ENCODE data around the gene QRICH2.
"Not testable (repeated sequence)": the region's sequence is repeated elsewhere in the genome, so short reads cannot be mapped to it uniquely, and the experiment has no call there.

The QRICH2 gene

GRCh38 chr17:76256430-76257050 is 51.5 kb downstream of the QRICH2 start:
- not testable (repeated sequence) for H3K9me3 ChIP-seq (ENCODE audit: control insufficient read depth, low read length); H3K4me1 ChIP-seq (ENCODE audit: control insufficient read depth, insufficient read depth, low read length); H3K27ac ChIP-seq (ENCODE audit: insufficient read depth, low read depth, low read length, poor library complexity, severe bottlenecking); H3K4me3 ChIP-seq (ENCODE audit: insufficient read depth, low read depth, low read length); H3K36me3 ChIP-seq (ENCODE audit: control insufficient read depth, insufficient read depth, low read length); H3K27me3 ChIP-seq (ENCODE audit: control insufficient read depth, insufficient read depth, low read length, poor library complexity, severe bottlenecking)
- WGBS, 2 experiments: 94 to 95% methylated on average over 19 of the region's 19 CpGs

GRCh38 chr17:76255801-76256429 is 52.2 kb downstream of the QRICH2 start:
- H3K27ac ChIP-seq (ENCODE audit: insufficient read depth, low read depth, low read length, poor library complexity, severe bottlenecking): no peak overlapping the region
- no peak overlapping the region for H3K4me3 ChIP-seq (ENCODE audit: insufficient read depth, low read depth, low read length)
- H3K27me3 ChIP-seq (ENCODE audit: control insufficient read depth, insufficient read depth, low read length, poor library complexity, severe bottlenecking): no peaks in the 10 kb centered on the region
- no peaks in the 10 kb centered on the region for H3K36me3 ChIP-seq (ENCODE audit: control insufficient read depth, insufficient read depth, low read length)
- H3K9me3 ChIP-seq (ENCODE audit: control insufficient read depth, low read length): no peaks in the 10 kb centered on the region
- peaks cover 4% of the 10 kb centered on the region for H3K4me1 ChIP-seq (ENCODE audit: control insufficient read depth, insufficient read depth, low read length)
- WGBS, 2 experiments: 93 to 94% methylated on average over 6 of the region's 6 CpGs

GRCh38 chr17:76254275-76254674 is 53.8 kb downstream of the QRICH2 start:
- H3K27me3 ChIP-seq (ENCODE audit: control insufficient read depth, insufficient read depth, low read length, poor library complexity, severe bottlenecking): no peaks in the 10 kb centered on the region
- 91 to 94% methylated on average over 5 of the region's 5 CpGs for WGBS, 2 experiments
- no peaks in the 10 kb centered on the region for H3K9me3 ChIP-seq (ENCODE audit: control insufficient read depth, low read length)
- peaks cover 2% of the 10 kb centered on the region for H3K4me1 ChIP-seq (ENCODE audit: control insufficient read depth, insufficient read depth, low read length)
- no peaks in the 10 kb centered on the region for H3K36me3 ChIP-seq (ENCODE audit: control insufficient read depth, insufficient read depth, low read length)
- no peak overlapping the region for H3K4me3 ChIP-seq (ENCODE audit: insufficient read depth, low read depth, low read length)
- no peak overlapping the region for H3K27ac ChIP-seq (ENCODE audit: insufficient read depth, low read depth, low read length, poor library complexity, severe bottlenecking)

- WGBS, 2 experiments: 94 to 95% methylated on average over 7 of the region's 7 CpGs
- Histone ChIP-seq H3K4me3 (ENCODE audit: insufficient read depth, low read depth, low read length) (no peak overlapping the region), H3K27me3 (ENCODE audit: control insufficient read depth, insufficient read depth, low read length, poor library complexity, severe bottlenecking) (no peaks in the 10 kb centered on the region), H3K36me3 (ENCODE audit: control insufficient read depth, insufficient read depth, low read length) (no peaks in the 10 kb centered on the region), H3K9me3 (ENCODE audit: control insufficient read depth, low read length) (no peaks in the 10 kb centered on the region), H3K27ac (ENCODE audit: insufficient read depth, low read depth, low read length, poor library complexity, severe bottlenecking) (no peak overlapping the region), H3K4me1 (ENCODE audit: control insufficient read depth, insufficient read depth, low read length) (no peaks in the 10 kb centered on the region)
Observed at GRCh38 chr17:76253841-76254240, 54.2 kb downstream of the QRICH2 start.

GRCh38 chr17:76252967-76253766 is 54.9 kb downstream of the QRICH2 start:
- 92 to 93% methylated on average over 23 of the region's 23 CpGs for WGBS, 2 experiments
- not testable (repeated sequence) for H3K27ac ChIP-seq (ENCODE audit: insufficient read depth, low read depth, low read length, poor library complexity, severe bottlenecking)

GRCh38 chr17:76252040-76252954 is 55.8 kb downstream of the QRICH2 start:
- no peak overlapping the region for H3K4me3 ChIP-seq (ENCODE audit: insufficient read depth, low read depth, low read length)
- no peaks in the 10 kb centered on the region for H3K27me3 ChIP-seq (ENCODE audit: control insufficient read depth, insufficient read depth, low read length, poor library complexity, severe bottlenecking)
- H3K27ac ChIP-seq (ENCODE audit: insufficient read depth, low read depth, low read length, poor library complexity, severe bottlenecking): no peak overlapping the region
- H3K9me3 ChIP-seq (ENCODE audit: control insufficient read depth, low read length): no peaks in the 10 kb centered on the region
- H3K36me3 ChIP-seq (ENCODE audit: control insufficient read depth, insufficient read depth, low read length): no peaks in the 10 kb centered on the region
- 91 to 92% methylated on average over 11 of the region's 11 CpGs for WGBS, 2 experiments
- no peaks in the 10 kb centered on the region for H3K4me1 ChIP-seq (ENCODE audit: control insufficient read depth, insufficient read depth, low read length)

More at GRCh38 chr17:76252967-76253766, 54.9 kb downstream of the QRICH2 start:
- H3K4me1 ChIP-seq (ENCODE audit: control insufficient read depth, insufficient read depth, low read length); H3K27me3 ChIP-seq (ENCODE audit: control insufficient read depth, insufficient read depth, low read length, poor library complexity, severe bottlenecking); H3K4me3 ChIP-seq (ENCODE audit: insufficient read depth, low read depth, low read length); H3K9me3 ChIP-seq (ENCODE audit: control insufficient read depth, low read length); H3K36me3 ChIP-seq (ENCODE audit: control insufficient read depth, insufficient read depth, low read length): not testable (repeated sequence)

GRCh38 chr17:76251478-76252039 is 56.5 kb downstream of the QRICH2 start:
- Histone ChIP-seq H3K4me1 (ENCODE audit: control insufficient read depth, insufficient read depth, low read length) (no peaks in the 10 kb centered on the region), H3K4me3 (ENCODE audit: insufficient read depth, low read depth, low read length) (no peak overlapping the region), H3K27ac (ENCODE audit: insufficient read depth, low read depth, low read length, poor library complexity, severe bottlenecking) (no peak overlapping the region), H3K9me3 (ENCODE audit: control insufficient read depth, low read length) (no peaks in the 10 kb centered on the region), H3K27me3 (ENCODE audit: control insufficient read depth, insufficient read depth, low read length, poor library complexity, severe bottlenecking) (no peaks in the 10 kb centered on the region), H3K36me3 (ENCODE audit: control insufficient read depth, insufficient read depth, low read length) (no peaks in the 10 kb centered on the region)
- 92 to 93% methylated on average over 8 of the region's 8 CpGs for WGBS, 2 experiments

- WGBS, 2 experiments: 91 to 94% methylated on average over 5 to 6 of the region's 6 CpGs
- no peaks in the 10 kb centered on the region for H3K36me3 ChIP-seq (ENCODE audit: control insufficient read depth, insufficient read depth, low read length)
- H3K9me3 ChIP-seq (ENCODE audit: control insufficient read depth, low read length): no peaks in the 10 kb centered on the region
- H3K4me3 ChIP-seq (ENCODE audit: insufficient read depth, low read depth, low read length): no peak overlapping the region
- H3K4me1 ChIP-seq (ENCODE audit: control insufficient read depth, insufficient read depth, low read length): peaks cover 4% of the 10 kb centered on the region
- no peak overlapping the region for H3K27ac ChIP-seq (ENCODE audit: insufficient read depth, low read depth, low read length, poor library complexity, severe bottlenecking)
- no peaks in the 10 kb centered on the region for H3K27me3 ChIP-seq (ENCODE audit: control insufficient read depth, insufficient read depth, low read length, poor library complexity, severe bottlenecking)
Observed at GRCh38 chr17:76250141-76250540, 57.9 kb downstream of the QRICH2 start.

- H3K4me3 ChIP-seq (ENCODE audit: insufficient read depth, low read depth, low read length): no peak overlapping the region
- peaks cover 4% of the 10 kb centered on the region for H3K4me1 ChIP-seq (ENCODE audit: control insufficient read depth, insufficient read depth, low read length)
- peaks cover 6% of the 10 kb centered on the region for H3K27me3 ChIP-seq (ENCODE audit: control insufficient read depth, insufficient read depth, low read length, poor library complexity, severe bottlenecking)
- H3K9me3 ChIP-seq (ENCODE audit: control insufficient read depth, low read length): no peaks in the 10 kb centered on the region
- no peaks in the 10 kb centered on the region for H3K36me3 ChIP-seq (ENCODE audit: control insufficient read depth, insufficient read depth, low read length)
- 92 to 93% methylated on average over 11 of the region's 11 CpGs for WGBS, 2 experiments
- no peak overlapping the region for H3K27ac ChIP-seq (ENCODE audit: insufficient read depth, low read depth, low read length, poor library complexity, severe bottlenecking)
Observed at GRCh38 chr17:76248013-76248782, 59.9 kb downstream of the QRICH2 start.

Measured in ectodermal cell (in vitro differentiated cells).